GM21515 (cell line): ENCODE data around the gene SEMA3A.

ENCODE experiments used
- ATAC-seq: cut with Tn5 transposase; IDR thresholded peaks from one replicate; pipeline ENCODE4 v1.9.1; 2021; ENCODE audit not compliant: unreplicated experiment

Gene SEMA3A

GRCh38 chr7:84022684-84023308 lies 171.8 kb downstream of the SEMA3A start:
- ATAC-seq: no peak

- ATAC-seq: no peak
Measured at GRCh38 chr7:84022009-84022408, 172.6 kb downstream of the SEMA3A start.

GRCh38 chr7:84021292-84021908 lies 173.2 kb downstream of the SEMA3A start:
- no peak for ATAC-seq

GRCh38 chr7:84017651-84018050 lies 176.9 kb downstream of the SEMA3A start:
- no peak for ATAC-seq

- no peak for ATAC-seq
Measured at GRCh38 chr7:84013616-84014240, 180.9 kb downstream of the SEMA3A start.

- no peak for ATAC-seq
Measured at GRCh38 chr7:84009782-84010181, 184.8 kb downstream of the SEMA3A start.

GRCh38 chr7:84009051-84009450 lies 185.5 kb downstream of the SEMA3A start:
- no peak for ATAC-seq

GRCh38 chr7:84003191-84003590 lies 191.4 kb downstream of the SEMA3A start:
- no peak for ATAC-seq

- ATAC-seq: no peak
Measured at GRCh38 chr7:84002348-84002747, 192.2 kb downstream of the SEMA3A start.

GRCh38 chr7:83996879-83997278 lies 197.7 kb downstream of the SEMA3A start:
- ATAC-seq: no peak

GRCh38 chr7:83987764-83988163 lies 206.8 kb downstream of the SEMA3A start:
- ATAC-seq: no peak

- ATAC-seq: no peak
Measured at GRCh38 chr7:83985821-83986220, 208.8 kb downstream of the SEMA3A start.

- no peak for ATAC-seq
Measured at GRCh38 chr7:83984591-83984990, 210.0 kb downstream of the SEMA3A start.

- no peak for ATAC-seq
Measured at GRCh38 chr7:83984076-83984475, 210.5 kb downstream of the SEMA3A start.

GRCh38 chr7:83983606-83984005 lies 211.0 kb downstream of the SEMA3A start:
- no peak for ATAC-seq

GRCh38 chr7:83976302-83976701 lies 218.3 kb downstream of the SEMA3A start:
- peak; percentile 78 for ATAC-seq

- ATAC-seq: no peak
Measured at GRCh38 chr7:83970081-83970480, 224.5 kb downstream of the SEMA3A start.

GRCh38 chr7:83964318-83964717 lies 230.3 kb downstream of the SEMA3A start:
- ATAC-seq: no peak

GRCh38 chr7:83957333-83957732 lies 237.3 kb downstream of the SEMA3A start:
- ATAC-seq: no peak

- no peak for ATAC-seq
Measured at GRCh38 chr7:83956104-83956503, 238.5 kb downstream of the SEMA3A start.

GRCh38 chr7:83952236-83952635 lies 242.4 kb downstream of the SEMA3A start:
- no peak for ATAC-seq

GRCh38 chr7:83947260-83947659 lies 247.3 kb downstream of the SEMA3A start:
- no peak for ATAC-seq
